HG03196 (cell line): Measurements from ENCODE around the gene MACROD2.

Source experiments
- ATAC-seq: cut with Tn5 transposase; IDR thresholded peaks from one replicate; pipeline ENCODE4 v1.9.1; 2021; ENCODE audit not compliant: unreplicated experiment

Gene MACROD2

GRCh38 chr20:15619341-15619740, 1624.0 kb downstream of the MACROD2 start:
- no peak for ATAC-seq

- no peak for ATAC-seq
These were observed 1624.5 kb downstream of the MACROD2 start for GRCh38 chr20:15619816-15620215.

DNA sequence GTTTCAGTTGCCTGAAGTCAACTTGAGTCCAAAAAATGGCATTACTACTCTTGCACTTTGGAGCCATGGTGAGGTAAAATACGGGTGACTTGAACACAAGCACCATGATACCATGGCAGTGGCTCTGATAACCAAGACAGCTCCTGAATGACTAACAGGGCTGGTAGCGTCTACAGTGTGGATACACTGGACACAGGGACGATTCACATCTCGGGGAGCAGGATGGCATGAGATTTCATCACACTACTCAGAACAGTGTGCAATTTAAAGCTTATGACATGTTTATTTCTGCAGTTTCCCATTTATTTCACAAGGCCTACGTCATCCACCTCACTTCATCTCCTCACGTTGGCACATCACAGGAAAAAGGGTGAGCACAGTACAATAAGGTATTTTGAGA, 1627.1 kb downstream of the MACROD2 start:
- no peak for ATAC-seq

DNA sequence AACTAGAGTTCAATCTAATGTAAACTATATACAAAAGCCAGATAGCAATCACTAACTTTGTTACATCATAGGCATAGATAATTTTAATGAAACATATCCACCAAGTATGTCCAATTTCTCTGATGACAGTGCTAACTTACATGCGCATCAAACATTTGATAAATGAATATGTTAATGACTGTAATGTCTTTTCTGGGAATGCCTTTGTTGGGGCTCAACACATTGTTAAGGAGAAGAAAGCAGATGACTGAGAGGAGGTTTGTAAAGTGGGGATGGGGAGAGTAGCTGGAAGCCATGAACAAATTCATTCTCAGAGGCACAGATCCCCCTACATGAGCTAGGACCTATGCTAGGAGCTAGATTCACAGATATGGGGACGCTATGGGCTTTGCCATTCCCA, 1627.9 kb downstream of the MACROD2 start:
- ATAC-seq = no peak

- no peak for ATAC-seq
These were observed 1630.7 kb downstream of the MACROD2 start for GRCh38 chr20:15625981-15626380.

GRCh38 chr20:15627089-15627488, 1631.8 kb downstream of the MACROD2 start:
- ATAC-seq = no peak

- no peak for ATAC-seq
These were observed 1632.2 kb downstream of the MACROD2 start for GRCh38 chr20:15627501-15627903.

- no peak for ATAC-seq
These were observed 1633.6 kb downstream of the MACROD2 start for GRCh38 chr20:15628851-15629353.

DNA sequence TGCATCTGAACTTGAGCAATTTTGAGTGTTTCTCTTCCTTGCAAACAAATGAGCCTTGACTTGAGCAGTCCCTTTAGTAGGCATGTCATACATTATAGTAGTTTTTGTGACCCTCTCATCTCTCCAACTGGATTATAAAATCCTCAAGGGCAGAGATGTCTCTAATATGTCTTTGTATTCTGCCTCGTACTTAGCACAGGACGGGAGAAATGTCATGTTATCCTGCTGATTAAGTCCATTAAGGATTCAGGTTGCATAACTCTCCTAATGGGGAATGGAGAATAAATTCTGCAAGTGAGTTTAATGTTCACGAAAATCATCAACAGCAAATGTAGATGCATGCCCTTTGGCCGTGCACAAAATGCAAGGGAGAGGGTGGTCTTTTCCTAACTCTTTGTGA, 1635.0 kb downstream of the MACROD2 start:
- no peak for ATAC-seq

- ATAC-seq = no peak
These were observed 1637.4 kb downstream of the MACROD2 start for GRCh38 chr20:15632680-15633079.

DNA sequence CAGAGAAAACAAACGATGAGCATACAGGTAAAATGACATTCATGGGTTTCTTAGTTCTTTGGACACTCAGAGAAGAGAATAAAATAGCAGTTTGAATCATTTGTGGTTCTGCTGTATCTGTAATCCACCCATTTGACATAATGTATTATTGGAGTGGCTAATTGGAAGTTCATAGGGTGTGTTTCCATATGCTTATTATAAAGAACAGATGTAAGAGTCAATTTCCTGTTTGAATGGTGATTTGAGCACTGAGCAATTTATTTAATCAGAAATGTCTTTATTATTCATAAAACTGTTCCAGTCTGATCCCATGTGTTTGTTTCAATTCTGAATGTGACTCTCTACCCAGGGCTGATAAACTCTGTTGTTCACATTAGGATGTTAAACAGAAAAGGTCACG, 1638.8 kb downstream of the MACROD2 start:
- no peak for ATAC-seq

DNA sequence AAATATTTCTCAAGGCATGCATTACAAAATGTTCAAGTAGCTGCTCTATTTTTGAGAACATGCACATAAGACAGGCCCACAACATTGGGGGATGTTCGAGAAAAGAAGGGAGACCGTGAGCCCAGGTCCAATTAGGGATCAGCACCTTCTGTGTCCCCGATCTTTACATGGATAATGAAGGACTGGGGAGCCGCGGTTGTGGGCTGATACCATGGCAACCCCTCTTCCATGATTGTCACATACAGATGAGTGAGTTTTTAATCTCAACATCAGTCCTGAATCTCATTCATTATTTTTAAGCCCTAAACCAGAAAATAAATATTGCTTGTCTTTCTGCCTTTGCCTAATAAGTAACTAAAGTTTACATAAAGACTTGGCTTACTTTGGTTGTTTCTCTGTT, 1642.2 kb downstream of the MACROD2 start:
- no peak for ATAC-seq

- ATAC-seq = no peak
These were observed 1642.8 kb downstream of the MACROD2 start for GRCh38 chr20:15637950-15638754.

- ATAC-seq = no peak
These were observed 1643.5 kb downstream of the MACROD2 start for GRCh38 chr20:15638816-15639215.

- no peak for ATAC-seq
These were observed 1644.5 kb downstream of the MACROD2 start for GRCh38 chr20:15639839-15640238.

GRCh38 chr20:15642109-15642508, 1646.8 kb downstream of the MACROD2 start:
- ATAC-seq = no peak

DNA sequence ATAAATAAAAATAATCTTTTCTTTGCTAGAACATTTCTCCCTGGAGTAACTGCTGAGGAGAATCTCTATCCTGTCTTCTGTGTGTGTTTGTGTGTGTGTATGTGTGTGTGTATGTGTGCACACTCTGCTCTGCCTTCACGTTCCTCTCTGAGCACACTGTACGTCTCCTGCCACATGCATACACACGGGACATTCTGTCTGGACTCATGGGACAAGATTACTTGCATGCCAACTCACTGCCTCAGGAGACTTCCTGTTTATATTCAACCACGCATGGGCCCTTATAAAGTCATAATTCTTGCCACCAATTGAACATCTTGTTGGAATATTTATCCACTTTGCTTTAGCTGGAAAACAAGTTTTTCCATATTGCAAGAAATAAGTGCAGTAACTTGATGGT, 1647.4 kb downstream of the MACROD2 start:
- ATAC-seq = no peak

- no peak for ATAC-seq
These were observed 1648.4 kb downstream of the MACROD2 start for GRCh38 chr20:15643713-15644112.

- ATAC-seq = no peak
These were observed 1650.5 kb downstream of the MACROD2 start for GRCh38 chr20:15645816-15646215.

- ATAC-seq = peak; percentile 16
These were observed 1658.3 kb downstream of the MACROD2 start for GRCh38 chr20:15653396-15654207.

DNA sequence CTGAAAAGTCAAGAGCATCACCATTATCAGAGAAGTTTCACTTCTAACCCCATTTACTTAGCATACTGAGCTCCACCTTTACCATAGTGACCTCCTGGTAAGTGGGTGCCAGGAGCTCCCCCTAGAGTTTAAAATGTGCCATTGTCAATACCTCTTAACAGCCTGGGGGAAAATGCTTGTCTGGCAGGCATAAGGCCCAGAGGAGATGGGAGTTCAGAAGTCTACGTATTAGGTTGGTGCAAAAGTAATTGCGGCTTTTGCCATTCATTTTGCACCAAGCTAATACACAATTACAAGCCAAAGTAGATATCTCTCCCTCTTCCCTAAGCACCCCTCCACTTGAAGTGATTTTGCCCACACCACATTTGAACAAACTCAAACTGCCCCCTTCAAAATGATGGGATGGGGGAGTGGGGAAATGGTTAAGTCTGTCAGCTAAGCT, 1658.9 kb downstream of the MACROD2 start:
- peak; percentile 92 for ATAC-seq

GRCh38 chr20:15655295-15655874, 1660.1 kb downstream of the MACROD2 start:
- ATAC-seq = no peak
